ENCODE measurements around the gene BRAF. TPM values are rescaled to one million over a fixed set of nuclear protein-coding genes. Genes with fewer than 3 reads are reported as not detected.
A peak's percentile ranks its signal among the peaks of the same experiment; 100 is the strongest.
"Not testable (repeated sequence)": the region's sequence is repeated elsewhere in the genome, so short reads cannot be mapped to it uniquely, and the experiment has no call there.

BRAF gene
- total and polyA plus RNA-seq, 2 donors, result 11.0 to 17.3 TPM

- not testable (repeated sequence) for DNase-seq (ENCODE audit: low read depth in 6 of 9, low spot score in 9 of 9); H3K36me3 ChIP-seq (ENCODE audit: control insufficient read depth in 2 of 2, insufficient read depth in 2 of 2, low read length in 1 of 2); H3K9me3 ChIP-seq (ENCODE audit: control insufficient read depth in 2 of 2, insufficient read depth in 1 of 2, low read length in 1 of 2); H3K27me3 ChIP-seq (ENCODE audit: control insufficient read depth in 2 of 2, insufficient read depth in 1 of 2, low read length in 1 of 2); H3K4me3 ChIP-seq (ENCODE audit: low read length in 2 of 2); H3K27ac ChIP-seq (ENCODE audit: low read depth in 1 of 2, low read length in 1 of 2); H3K4me1 ChIP-seq (ENCODE audit: control insufficient read depth in 2 of 2, insufficient read depth in 2 of 2, low read length in 2 of 2)
- 98% methylated on average over 5 of the region's 5 CpGs for WGBS
These were observed 17.5 kb upstream of the BRAF start for GRCh38 chr7:140942242-140942641.

- 98% methylated on average over 1 of the region's 1 CpG for WGBS
- Histone ChIP-seq H3K4me3 (ENCODE audit: low read length in 2 of 2) (no peak overlapping the region), H3K27ac (ENCODE audit: low read depth in 1 of 2, low read length in 1 of 2) (no peak overlapping the region), H3K36me3 (ENCODE audit: control insufficient read depth in 2 of 2, insufficient read depth in 2 of 2, low read length in 1 of 2) (no peaks in the 10 kb centered on the region), H3K9me3 (ENCODE audit: control insufficient read depth in 2 of 2, insufficient read depth in 1 of 2, low read length in 1 of 2) (no peaks in the 10 kb centered on the region), H3K27me3 (ENCODE audit: control insufficient read depth in 2 of 2, insufficient read depth in 1 of 2, low read length in 1 of 2) (no peaks in the 10 kb centered on the region), H3K4me1 (ENCODE audit: control insufficient read depth in 2 of 2, insufficient read depth in 2 of 2, low read length in 2 of 2) (no peaks in the 10 kb centered on the region)
- DNase-seq (ENCODE audit: low read depth in 6 of 9, low spot score in 9 of 9), result no peak
These were observed 16.2 kb upstream of the BRAF start for GRCh38 chr7:140940898-140941297.

GRCh38 chr7:140937702-140938264 lies 13.1 kb upstream of the BRAF start:
- H3K4me3 ChIP-seq (ENCODE audit: low read length in 2 of 2), result no peak overlapping the region
- WGBS, result 81% methylated on average over 3 of the region's 3 CpGs
- H3K4me1 ChIP-seq (ENCODE audit: control insufficient read depth in 2 of 2, insufficient read depth in 2 of 2, low read length in 2 of 2), result no peaks in the 10 kb centered on the region
- H3K9me3 ChIP-seq (ENCODE audit: control insufficient read depth in 2 of 2, insufficient read depth in 1 of 2, low read length in 1 of 2), result no peaks in the 10 kb centered on the region
- H3K27ac ChIP-seq (ENCODE audit: low read depth in 1 of 2, low read length in 1 of 2), result no peak overlapping the region
- no peak for DNase-seq (ENCODE audit: low read depth in 6 of 9, low spot score in 9 of 9)
- no peaks in the 10 kb centered on the region for H3K36me3 ChIP-seq (ENCODE audit: control insufficient read depth in 2 of 2, insufficient read depth in 2 of 2, low read length in 1 of 2)
- H3K27me3 ChIP-seq (ENCODE audit: control insufficient read depth in 2 of 2, insufficient read depth in 1 of 2, low read length in 1 of 2), result peaks cover 0 to 2% of the 10 kb centered on the region in 2 donors

GRCh38 chr7:140928491-140929309 lies 4.0 kb upstream of the BRAF start:
- no peaks in the 10 kb centered on the region for H3K36me3 ChIP-seq (ENCODE audit: control insufficient read depth in 2 of 2, insufficient read depth in 2 of 2, low read length in 1 of 2)
- peaks cover 0 to 2% of the 10 kb centered on the region in 2 donors for H3K27me3 ChIP-seq (ENCODE audit: control insufficient read depth in 2 of 2, insufficient read depth in 1 of 2, low read length in 1 of 2)
- WGBS, result 97% methylated on average over 4 of the region's 4 CpGs
- no peak overlapping the region for H3K27ac ChIP-seq (ENCODE audit: low read depth in 1 of 2, low read length in 1 of 2)
- no peak for DNase-seq (ENCODE audit: low read depth in 6 of 9, low spot score in 9 of 9)
- no peak overlapping the region for H3K4me3 ChIP-seq (ENCODE audit: low read length in 2 of 2)
- H3K4me1 ChIP-seq (ENCODE audit: control insufficient read depth in 2 of 2, insufficient read depth in 2 of 2, low read length in 2 of 2), result peaks cover under 1 to 2% of the 10 kb centered on the region in 2 donors
- H3K9me3 ChIP-seq (ENCODE audit: control insufficient read depth in 2 of 2, insufficient read depth in 1 of 2, low read length in 1 of 2), result no peaks in the 10 kb centered on the region

- not testable (repeated sequence) for H3K4me3 ChIP-seq (ENCODE audit: low read length in 2 of 2); DNase-seq (ENCODE audit: low read depth in 6 of 9, low spot score in 9 of 9); H3K27ac ChIP-seq (ENCODE audit: low read depth in 1 of 2, low read length in 1 of 2); H3K4me1 ChIP-seq (ENCODE audit: control insufficient read depth in 2 of 2, insufficient read depth in 2 of 2, low read length in 2 of 2); H3K36me3 ChIP-seq (ENCODE audit: control insufficient read depth in 2 of 2, insufficient read depth in 2 of 2, low read length in 1 of 2); H3K27me3 ChIP-seq (ENCODE audit: control insufficient read depth in 2 of 2, insufficient read depth in 1 of 2, low read length in 1 of 2); H3K9me3 ChIP-seq (ENCODE audit: control insufficient read depth in 2 of 2, insufficient read depth in 1 of 2, low read length in 1 of 2)
- 96% methylated on average over 4 of the region's 4 CpGs for WGBS
These were observed 3.2 kb upstream of the BRAF start for GRCh38 chr7:140927945-140928344.

- peaks cover 5 to 6% of the 10 kb centered on the region in 2 donors for H3K4me1 ChIP-seq (ENCODE audit: control insufficient read depth in 2 of 2, insufficient read depth in 2 of 2, low read length in 2 of 2)
- H3K27me3 ChIP-seq (ENCODE audit: control insufficient read depth in 2 of 2, insufficient read depth in 1 of 2, low read length in 1 of 2), result no peaks in the 10 kb centered on the region
- H3K9me3 ChIP-seq (ENCODE audit: control insufficient read depth in 2 of 2, insufficient read depth in 1 of 2, low read length in 1 of 2), result no peaks in the 10 kb centered on the region
- H3K36me3 ChIP-seq (ENCODE audit: control insufficient read depth in 2 of 2, insufficient read depth in 2 of 2, low read length in 1 of 2), result no peaks in the 10 kb centered on the region
- H3K4me3 ChIP-seq (ENCODE audit: low read length in 2 of 2), result no peak overlapping the region
- 96% methylated on average over 2 of the region's 2 CpGs for WGBS
- no peak for DNase-seq (ENCODE audit: low read depth in 6 of 9, low spot score in 9 of 9)
- H3K27ac ChIP-seq (ENCODE audit: low read depth in 1 of 2, low read length in 1 of 2), result no peak overlapping the region
These were observed 2.6 kb upstream of the BRAF start for GRCh38 chr7:140927351-140927750.

GRCh38 chr7:140926021-140926817 lies 1.5 kb upstream of the BRAF start:
- DNase-seq (ENCODE audit: low read depth in 6 of 9, low spot score in 9 of 9), result no peak
- 98% methylated on average over 7 of the region's 7 CpGs for WGBS
- Histone ChIP-seq H3K27ac (ENCODE audit: low read depth in 1 of 2, low read length in 1 of 2) (no peak overlapping the region), H3K9me3 (ENCODE audit: control insufficient read depth in 2 of 2, insufficient read depth in 1 of 2, low read length in 1 of 2) (no peaks in the 10 kb centered on the region), H3K4me1 (ENCODE audit: control insufficient read depth in 2 of 2, insufficient read depth in 2 of 2, low read length in 2 of 2) (peaks cover 5 to 6% of the 10 kb centered on the region in 2 donors), H3K36me3 (ENCODE audit: control insufficient read depth in 2 of 2, insufficient read depth in 2 of 2, low read length in 1 of 2) (no peaks in the 10 kb centered on the region), H3K4me3 (ENCODE audit: low read length in 2 of 2) (no peak overlapping the region), H3K27me3 (ENCODE audit: control insufficient read depth in 2 of 2, insufficient read depth in 1 of 2, low read length in 1 of 2) (no peaks in the 10 kb centered on the region)

- Histone ChIP-seq H3K4me3 (ENCODE audit: low read length in 2 of 2) (peak overlapping the region; percentile 91 to 99), H3K27me3 (ENCODE audit: control insufficient read depth in 2 of 2, insufficient read depth in 1 of 2, low read length in 1 of 2) (no peaks in the 10 kb centered on the region), H3K9me3 (ENCODE audit: control insufficient read depth in 2 of 2, insufficient read depth in 1 of 2, low read length in 1 of 2) (no peaks in the 10 kb centered on the region), H3K27ac (ENCODE audit: low read depth in 1 of 2, low read length in 1 of 2) (peak overlapping the region; percentile 88 to 92), H3K36me3 (ENCODE audit: control insufficient read depth in 2 of 2, insufficient read depth in 2 of 2, low read length in 1 of 2) (no peaks in the 10 kb centered on the region), H3K4me1 (ENCODE audit: control insufficient read depth in 2 of 2, insufficient read depth in 2 of 2, low read length in 2 of 2) (peaks cover 5 to 6% of the 10 kb centered on the region in 2 donors)
- DNase-seq (ENCODE audit: low read depth in 6 of 9, low spot score in 9 of 9), result peak in 8 of 9 donors; percentile 19 to 82 (median 54)
- under 1% methylated on average over 69 of the region's 69 CpGs for WGBS
These were observed 509 bp downstream of the BRAF start for GRCh38 chr7:140924019-140924820.
